Gastrocnemius medialis (tissue), 4 donors: ENCODE data around the gene CTSD. TPM values are rescaled to one million over a fixed set of nuclear protein-coding genes. Genes with fewer than 3 reads are reported as not detected.
"Not testable (repeated sequence)": the region's sequence is repeated elsewhere in the genome, so short reads cannot be mapped to it uniquely, and the experiment has no call there.

Source experiments
- ATAC-seq, 2 donors: fragments of 150-250 bp; one replicate each; pipeline ENCODE4 v1.9.1; 2016
- DNase-seq, 2 donors: peaks; one replicate each; pipeline ENCODE4 v3.0.0-alpha.2; 2019
- H3K27ac ChIP-seq, 4 donors: fragments of 200-600 bp; sonication (generic); 1 replicate in 1 of 4; 2 replicates in 3 of 4; pipeline ENCODE4 v1.5.1; 2016 to 2018; ENCODE audit warnings: mild to moderate bottlenecking in 2 of 4, moderate library complexity in 1 of 4
- H3K27me3 ChIP-seq, 3 donors: fragments of 200-600 bp; sonication (generic) in 2 of 3; 1 replicate in 1 of 3; 2 replicates in 2 of 3; pipeline versions ENCODE4 v1.5.1 to v1.6.0; 2016 to 2019; ENCODE audit warnings: mild to moderate bottlenecking in 1 of 3, moderate library complexity in 1 of 3
- H3K36me3 ChIP-seq, 2 donors: fragments of 200-600 bp; sonication (generic) in 1 of 2; one replicate each; pipeline ENCODE4 v1.5.1; 2017 to 2018
- H3K4me1 ChIP-seq, 2 donors: fragments of 200-600 bp; sonication (generic) in 1 of 2; one replicate each; pipeline ENCODE4 v1.5.1; 2016 to 2017; ENCODE audit warnings: mild to moderate bottlenecking in 2 of 2
- H3K4me3 ChIP-seq, 4 donors: fragments of 200-600 bp; sonication (generic) in 3 of 4; 1 replicate in 1 of 4; 2 replicates in 3 of 4; pipeline ENCODE4 v1.5.1; 2016 to 2019; ENCODE audit warnings: mild to moderate bottlenecking in 2 of 4
- H3K9me3 ChIP-seq, 3 donors: fragments of 200-600 bp; sonication (generic) in 2 of 3; 1 replicate in 1 of 3; 2 replicates in 2 of 3; pipeline ENCODE4 v1.5.1; 2016 to 2019
- CTCF ChIP-seq, 5 experiments: fragments of 450-650 bp in 3 of 5; fragments of 200-600 bp in 2 of 5; sonication (generic) in 2 of 5; IDR thresholded peaks in 4 of 5; conservative IDR thresholded peaks in 1 of 5; 1 replicate in 4 of 5; 2 replicates in 1 of 5; pipeline ENCODE4 v1.5.1; 2016 to 2019; ENCODE audit warnings: antibody characterized with exemption in 5 of 5, mild to moderate bottlenecking in 3 of 5, moderate library complexity in 3 of 5
- POLR2A ChIP-seq, 2 donors: fragments of 450-650 bp; IDR thresholded peaks; one replicate each; pipeline ENCODE4 v1.6.1; 2017; ENCODE audit warnings: antibody characterized with exemption in 2 of 2, mild to moderate bottlenecking in 2 of 2, moderate library complexity in 2 of 2
- in situ Hi-C, 4 donors: fragments of 200-750 bp; cut with MboI; loops; one replicate each; pipeline versions ENCODE4 v1.15.0 to v1.8.0; 2017; ENCODE audit warnings: low sequenced_read_pairs in 4 of 4
- intact Hi-C: fragments of 100-400 bp; cut with DNase I; formaldehyde crosslinking; loops from one replicate; pipeline ENCODE4 v1.15.1; 2023; ENCODE audit warnings: low total_unique reads
- total RNA-seq, 4 donors: library from RNA; depleted of rRNA; stranded (reverse); fragments of >200 nt; gene quantifications; one replicate each; pipeline versions ENCODE4 v1.1.0 to v1.2.3, GENCODE V29; 2016

CTSD gene
- total RNA-seq, 4 donors from 2014 or later: 490 to 981 (median 845) TPM

- ATAC-seq: no peak
- Histone ChIP-seq H3K36me3 (no peaks in the 10 kb centered on the region), H3K4me3 (no peak overlapping the region), H3K4me1 (peaks cover 3 to 5% of the 10 kb centered on the region in 2 donors), H3K27me3 (no peaks in the 10 kb centered on the region), H3K9me3 (no peaks in the 10 kb centered on the region), H3K27ac (no peak overlapping the region)
- DNase-seq: peak in 1 of 2 donors; percentile 5
- intact Hi-C loops: no loop called here
- TF ChIP-seq POLR2A (IDR thresholded peaks at IDR 0.05) (no peak), CTCF (IDR thresholded peaks at IDR 0.05 in 4 of 5, conservative IDR thresholded peaks at IDR 0.05 in 1 of 5) (no peak)
- in situ Hi-C loops: no loop called here
Measured at GRCh38 chr11:1771273-1771672, 7.5 kb upstream of the CTSD start.

DNA sequence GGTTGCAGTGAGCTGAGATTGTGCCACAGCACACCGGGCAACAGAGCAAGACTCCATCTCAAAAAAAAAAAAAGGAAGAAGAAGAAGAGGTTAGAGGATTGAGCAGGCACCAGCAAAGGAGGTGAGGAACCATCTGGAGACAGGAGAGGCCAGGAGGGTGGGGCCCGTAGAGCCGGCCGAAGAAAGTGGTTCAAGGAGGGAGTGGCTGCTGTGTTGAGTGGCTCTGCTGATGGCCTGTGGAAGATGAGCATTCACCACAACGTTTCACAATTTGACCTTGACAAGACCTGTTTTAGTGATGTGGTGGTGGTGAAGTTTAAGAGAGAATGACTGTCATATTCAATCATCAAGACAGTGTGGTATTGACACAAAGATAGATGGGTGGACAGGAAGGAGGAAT is 6.8 kb upstream of the CTSD start:
- H3K9me3 ChIP-seq: no peaks in the 10 kb centered on the region
- DNase-seq: no peak
- peaks cover 3 to 5% of the 10 kb centered on the region in 2 donors for H3K4me1 ChIP-seq
- no peaks in the 10 kb centered on the region for H3K36me3 ChIP-seq
- H3K4me3 ChIP-seq: no peak overlapping the region
- H3K27me3 ChIP-seq: no peaks in the 10 kb centered on the region
- in situ Hi-C loops (no loop called here), intact Hi-C loops (no loop called here)
- no peak overlapping the region for H3K27ac ChIP-seq
- no peak for ATAC-seq
- TF ChIP-seq POLR2A (IDR thresholded peaks at IDR 0.05): no peak
- TF ChIP-seq CTCF (IDR thresholded peaks at IDR 0.05 in 4 of 5, conservative IDR thresholded peaks at IDR 0.05 in 1 of 5): no peak

DNA sequence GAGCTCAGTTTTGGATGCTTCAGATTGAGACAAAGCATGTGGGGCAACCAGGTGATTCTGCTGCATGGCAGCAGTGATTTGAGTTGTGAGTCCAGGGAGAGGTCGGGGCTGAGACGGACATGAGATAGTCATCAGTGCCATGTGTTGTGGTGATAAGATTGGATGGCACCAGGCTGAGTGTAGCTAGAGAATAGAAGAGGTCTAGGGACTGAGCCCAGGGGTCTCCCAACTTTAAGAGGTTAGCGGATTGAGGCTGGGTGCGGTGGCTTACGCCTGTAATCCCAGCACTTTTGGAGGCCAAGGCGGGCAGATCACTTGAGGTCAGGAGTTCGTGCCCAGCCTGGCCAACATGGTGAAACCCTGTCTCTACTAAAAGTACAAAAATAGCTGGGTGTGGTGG is 6.3 kb upstream of the CTSD start:
- Histone ChIP-seq H3K4me1 (peaks cover 3 to 5% of the 10 kb centered on the region in 2 donors), H3K9me3 (no peaks in the 10 kb centered on the region), H3K36me3 (no peaks in the 10 kb centered on the region), H3K27ac (no peak overlapping the region), H3K27me3 (no peaks in the 10 kb centered on the region), H3K4me3 (no peak overlapping the region)
- DNase-seq: no peak
- in situ Hi-C loops (no loop called here), intact Hi-C loops (no loop called here)
- ATAC-seq: no peak
- no peak for TF ChIP-seq POLR2A (IDR thresholded peaks at IDR 0.05)
- TF ChIP-seq CTCF (IDR thresholded peaks at IDR 0.05 in 4 of 5, conservative IDR thresholded peaks at IDR 0.05 in 1 of 5): no peak

DNA sequence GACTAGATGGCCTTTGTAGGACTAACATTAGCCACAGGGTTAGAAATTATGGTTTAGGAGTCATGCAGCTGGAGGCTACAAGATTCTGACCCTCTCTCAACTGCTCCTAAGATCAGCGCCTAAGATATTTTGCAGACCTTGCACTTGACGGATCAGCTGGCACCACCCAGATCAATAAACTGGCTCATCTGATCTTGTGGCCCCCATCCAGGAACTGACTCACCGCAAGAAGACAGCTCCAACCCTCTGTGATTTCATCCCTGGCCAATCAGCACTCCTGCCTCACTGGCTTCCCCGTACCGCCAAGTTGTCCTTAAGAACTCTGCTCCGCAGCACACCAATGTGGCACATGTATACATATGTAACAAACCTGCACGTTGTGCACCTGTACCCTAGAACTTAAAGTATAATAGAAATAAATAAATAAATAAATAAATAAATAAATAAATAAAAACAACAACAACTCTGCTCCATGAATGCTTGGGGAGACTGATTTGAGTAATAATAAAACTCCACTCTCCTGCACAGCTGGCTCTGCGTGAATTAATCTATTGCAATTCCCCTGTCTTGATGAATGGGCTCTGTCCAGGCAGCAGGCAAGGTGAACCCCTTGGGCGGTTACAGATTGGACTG is 5.7 kb upstream of the CTSD start:
- H3K9me3 ChIP-seq, H3K4me3 ChIP-seq, H3K36me3 ChIP-seq, in situ Hi-C loops, H3K4me1 ChIP-seq, ATAC-seq, H3K27me3 ChIP-seq, H3K27ac ChIP-seq: not testable (repeated sequence)
- DNase-seq: peak in 1 of 2 donors; percentile 9
- intact Hi-C loops: loop anchor here (10.0 kb wide), 1 partner anchor 615 kb away; no protein-coding TSS in a partner anchor

- no peak overlapping the region for H3K4me3 ChIP-seq
- no peak for TF ChIP-seq POLR2A (IDR thresholded peaks at IDR 0.05)
- no peak for TF ChIP-seq CTCF (IDR thresholded peaks at IDR 0.05 in 4 of 5, conservative IDR thresholded peaks at IDR 0.05 in 1 of 5)
- in situ Hi-C loops (no loop called here), intact Hi-C loops (loop anchor here (10.0 kb wide), 1 partner anchor 617 kb away; no protein-coding TSS in a partner anchor)
- H3K4me1 ChIP-seq: peaks cover 5 to 8% of the 10 kb centered on the region in 2 donors
- H3K27me3 ChIP-seq: no peaks in the 10 kb centered on the region
- DNase-seq (no peak), ATAC-seq (no peak)
- no peak overlapping the region for H3K27ac ChIP-seq
- H3K9me3 ChIP-seq: no peaks in the 10 kb centered on the region
- no peaks in the 10 kb centered on the region for H3K36me3 ChIP-seq
Measured at GRCh38 chr11:1768141-1768469, 4.4 kb upstream of the CTSD start.
